Esophagus muscularis mucosa (tissue), 4 donors: ENCODE results near the gene DOCK1.

Experiments
- EP300 ChIP-seq: sonication (generic); formaldehyde crosslinking; IDR thresholded peaks from one replicate; pipeline ENCODE4 v1.6.1; 2017; ENCODE audit warnings: antibody characterized with exemption
- POLR2A ChIP-seq: fragments of 450-650 bp; IDR thresholded peaks from one replicate; pipeline ENCODE4 v1.6.1; 2017; ENCODE audit warnings: antibody characterized with exemption, moderate library complexity, mild to moderate bottlenecking, low read depth
- POLR2AphosphoS5 ChIP-seq, 2 donors: sonication (generic); formaldehyde crosslinking; IDR thresholded peaks; one replicate each; pipeline ENCODE4 v1.6.1; 2017; ENCODE audit warnings: antibody characterized with exemption in 2 of 2
- TF ChIP-seq, protein P1 (sequence below), 3 experiments: fragments of 200-600 bp in 2 of 3; fragments of 450-650 bp in 1 of 3; sonication (generic) in 2 of 3; IDR thresholded peaks; one replicate each; pipeline ENCODE4 v1.5.1; 2017 to 2019; ENCODE audit warnings: antibody characterized with exemption in 3 of 3, mild to moderate bottlenecking in 2 of 3, moderate library complexity in 1 of 3

DNA sequence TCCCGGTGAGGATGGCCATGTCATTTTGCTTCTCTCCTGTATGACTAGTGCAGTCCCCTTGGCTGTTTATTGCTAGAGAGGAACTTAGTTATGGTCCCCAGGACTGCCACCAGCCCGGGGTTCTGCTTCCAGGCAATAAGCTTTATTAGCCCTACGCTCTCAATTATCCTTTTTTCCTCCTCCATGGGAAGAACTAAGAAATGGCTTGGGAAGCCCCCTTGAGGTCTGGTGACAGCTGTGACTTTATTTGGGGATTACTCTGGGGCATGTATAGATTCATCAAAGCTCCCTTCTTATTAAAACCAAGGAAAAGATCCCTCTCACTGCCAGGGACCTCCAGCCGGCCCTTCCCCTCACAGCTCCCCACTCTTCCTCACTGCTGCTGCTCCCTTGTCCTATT, 446.3 kb downstream of the DOCK1 start:
- TF ChIP-seq, protein P1, sequence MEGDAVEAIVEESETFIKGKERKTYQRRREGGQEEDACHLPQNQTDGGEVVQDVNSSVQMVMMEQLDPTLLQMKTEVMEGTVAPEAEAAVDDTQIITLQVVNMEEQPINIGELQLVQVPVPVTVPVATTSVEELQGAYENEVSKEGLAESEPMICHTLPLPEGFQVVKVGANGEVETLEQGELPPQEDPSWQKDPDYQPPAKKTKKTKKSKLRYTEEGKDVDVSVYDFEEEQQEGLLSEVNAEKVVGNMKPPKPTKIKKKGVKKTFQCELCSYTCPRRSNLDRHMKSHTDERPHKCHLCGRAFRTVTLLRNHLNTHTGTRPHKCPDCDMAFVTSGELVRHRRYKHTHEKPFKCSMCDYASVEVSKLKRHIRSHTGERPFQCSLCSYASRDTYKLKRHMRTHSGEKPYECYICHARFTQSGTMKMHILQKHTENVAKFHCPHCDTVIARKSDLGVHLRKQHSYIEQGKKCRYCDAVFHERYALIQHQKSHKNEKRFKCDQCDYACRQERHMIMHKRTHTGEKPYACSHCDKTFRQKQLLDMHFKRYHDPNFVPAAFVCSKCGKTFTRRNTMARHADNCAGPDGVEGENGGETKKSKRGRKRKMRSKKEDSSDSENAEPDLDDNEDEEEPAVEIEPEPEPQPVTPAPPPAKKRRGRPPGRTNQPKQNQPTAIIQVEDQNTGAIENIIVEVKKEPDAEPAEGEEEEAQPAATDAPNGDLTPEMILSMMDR (IDR thresholded peaks at IDR 0.05), result no peak
- TF ChIP-seq POLR2A (no peak), EP300 (no peak), POLR2AphosphoS5 (IDR thresholded peaks at IDR 0.05) (no peak)
